Liver (tissue), 9 donors: Measurements from ENCODE around the gene TRIM16. TPM values are rescaled to one million over a fixed set of nuclear protein-coding genes. Genes with fewer than 3 reads are reported as not detected.

Experiments
- DNase-seq: peaks from one replicate; pipeline ENCODE4 v3.0.0-alpha.2; 2017; ENCODE audit warnings: low spot score
- H3K27ac ChIP-seq, 2 donors: one replicate each; pipeline ENCODE4 v1.7.0; 2013; ENCODE audit warnings: inconsistent platforms in 2 of 2, low read length in 2 of 2, control low read depth in 1 of 2, low read depth in 1 of 2, mild to moderate bottlenecking in 1 of 2
- H3K27me3 ChIP-seq, 4 donors: one replicate each; pipeline versions ENCODE4 v1.6.1 to v1.7.0; 2013; ENCODE audit warnings: low read length in 3 of 4, inconsistent platforms in 1 of 4, mild to moderate bottlenecking in 1 of 4, moderate library complexity in 1 of 4; ENCODE audit not compliant: control insufficient read depth in 4 of 4, insufficient read depth in 4 of 4
- H3K36me3 ChIP-seq, 4 donors: one replicate each; pipeline versions ENCODE4 v1.6.1 to v1.7.0; 2013; ENCODE audit warnings: low read length in 3 of 4, mild to moderate bottlenecking in 3 of 4, low read depth in 1 of 4, moderate library complexity in 1 of 4; ENCODE audit not compliant: control insufficient read depth in 4 of 4, insufficient read depth in 3 of 4
- H3K4me1 ChIP-seq, 4 donors: one replicate each; pipeline versions ENCODE4 v1.6.1 to v1.7.0; 2013; ENCODE audit warnings: low read length in 3 of 4, mild to moderate bottlenecking in 3 of 4, moderate library complexity in 1 of 4; ENCODE audit not compliant: control insufficient read depth in 4 of 4, insufficient read depth in 4 of 4
- H3K4me3 ChIP-seq, 3 donors: one replicate each; pipeline versions ENCODE4 v1.6.1 to v1.7.0; 2013; ENCODE audit warnings: low read length in 3 of 3, control low read depth in 1 of 3, low read depth in 1 of 3, mild to moderate bottlenecking in 1 of 3
- H3K9ac ChIP-seq, 2 donors: one replicate each; pipeline ENCODE4 v1.7.0; 2013; ENCODE audit warnings: low read length in 2 of 2, mild to moderate bottlenecking in 2 of 2, moderate library complexity in 2 of 2, control low read depth in 1 of 2, low read depth in 1 of 2
- H3K9me3 ChIP-seq, 4 donors: one replicate each; pipeline versions ENCODE4 v1.6.1 to v1.7.0; 2013; ENCODE audit warnings: low read length in 3 of 4; ENCODE audit not compliant: control insufficient read depth in 4 of 4
- ATF3 ChIP-seq: IDR thresholded peaks from 2 replicates; pipeline ENCODE4 v1.6.1; 2016; ENCODE audit warnings: antibody characterized with exemption
- EGR1 ChIP-seq, 2 donors: IDR thresholded peaks; 2 replicates each; pipeline ENCODE4 v1.6.1; 2016 to 2018; ENCODE audit warnings: antibody characterized with exemption in 2 of 2, low read depth in 2 of 2
- FOXA1 ChIP-seq: IDR thresholded peaks from 2 replicates; pipeline ENCODE4 v1.6.1; 2016; ENCODE audit warnings: antibody characterized with exemption
- FOXA2 ChIP-seq: IDR thresholded peaks from 2 replicates; pipeline ENCODE4 v1.6.1; 2016; ENCODE audit warnings: antibody characterized with exemption
- GABPA ChIP-seq, 2 donors: IDR thresholded peaks in 1 of 2; conservative IDR thresholded peaks in 1 of 2; 2 replicates each; pipeline ENCODE4 v1.6.1; 2016; ENCODE audit warnings: antibody characterized with exemption in 2 of 2, mild to moderate bottlenecking in 1 of 2, moderate library complexity in 1 of 2
- HNF4A ChIP-seq, 2 donors: conservative IDR thresholded peaks; 2 replicates each; pipeline ENCODE4 v1.6.1; 2016; ENCODE audit warnings: antibody characterized with exemption in 2 of 2, mild to moderate bottlenecking in 2 of 2
- HNF4G ChIP-seq: IDR thresholded peaks from 2 replicates; pipeline ENCODE4 v1.6.1; 2016; ENCODE audit warnings: antibody characterized with exemption
- JUND ChIP-seq, 2 donors: IDR thresholded peaks; 2 replicates each; pipeline ENCODE4 v1.6.1; 2016; ENCODE audit warnings: antibody characterized with exemption in 2 of 2
- NR2F2 ChIP-seq: IDR thresholded peaks from 2 replicates; pipeline ENCODE4 v1.6.1; 2016; ENCODE audit warnings: antibody characterized with exemption
- RAD21 ChIP-seq, 2 donors: IDR thresholded peaks; 2 replicates each; pipeline ENCODE4 v1.6.1; 2016; ENCODE audit warnings: antibody characterized with exemption in 2 of 2, mild to moderate bottlenecking in 2 of 2
- RXRA ChIP-seq, 2 donors: IDR thresholded peaks; 2 replicates each; pipeline ENCODE4 v1.6.1; 2017 to 2018; ENCODE audit warnings: antibody characterized with exemption in 2 of 2, mild to moderate bottlenecking in 1 of 2
- SP1 ChIP-seq: IDR thresholded peaks from 2 replicates; pipeline ENCODE4 v1.6.1; 2018; ENCODE audit warnings: antibody characterized with exemption, mild to moderate bottlenecking
- TAF1 ChIP-seq: conservative IDR thresholded peaks from 2 replicates; pipeline ENCODE4 v1.6.1; 2016; ENCODE audit warnings: antibody characterized with exemption, mild to moderate bottlenecking
- YY1 ChIP-seq: IDR thresholded peaks from 2 replicates; pipeline ENCODE4 v1.6.1; 2016; ENCODE audit warnings: antibody characterized with exemption, mild to moderate bottlenecking
- ZBTB33 ChIP-seq: IDR thresholded peaks from 2 replicates; pipeline ENCODE4 v1.6.1; 2016; ENCODE audit warnings: antibody characterized with exemption
- WGBS: extraction: QIAGEN DNeasy Blood & Tissue Kit; methylation state at CpG from one replicate; pipeline ENCODE4 v1.1.7; 2013; 5-methylcytosine and 5-hydroxymethylcytosine counted together
- polyA plus RNA-seq, 2 donors: library from polyadenylated mRNA; stranded (reverse) in 1 of 2; unstranded in 1 of 2; fragments of 200-250 nt in 1 of 2; fragments of >200 nt in 1 of 2; fragmentation: Nextera tagmentation in 1 of 2; extraction: Ambion mirVana in 1 of 2; gene quantifications; one replicate each; pipeline versions ENCODE4 v1.2.1 to v1.2.3, GENCODE V29; 2013 to 2015
- total RNA-seq, 2 donors: library from RNA; depleted of rRNA; stranded (reverse); fragments of >200 nt; gene quantifications; one replicate each; pipeline ENCODE4 v1.2.3, GENCODE V29; 2014
- TF ChIP-seq, protein P1 (sequence below): IDR thresholded peaks from 2 replicates; pipeline ENCODE4 v1.6.1; 2016; ENCODE audit warnings: antibody characterized with exemption
- TF ChIP-seq, protein P2 (sequence below): fragments of 150-350 bp; IDR thresholded peaks from 2 replicates; pipeline ENCODE4 v1.5.1; 2017; ENCODE audit warnings: improper control_type of control experiment, low read depth, low read length; ENCODE audit not compliant: missing input control
- TF ChIP-seq, protein P3 (sequence below): IDR thresholded peaks from 2 replicates; pipeline ENCODE4 v1.6.1; 2016; ENCODE audit warnings: antibody characterized with exemption, mild to moderate bottlenecking
- donor health status: healthy.
- donor health status: healthy.
- donor health status: healthy.
- donor health status: healthy.
- donor health status: healthy.

TRIM16 gene
- total and polyA plus RNA-seq, 4 donors, result 1.9 to 6.6 (median 4.7) TPM

DNA sequence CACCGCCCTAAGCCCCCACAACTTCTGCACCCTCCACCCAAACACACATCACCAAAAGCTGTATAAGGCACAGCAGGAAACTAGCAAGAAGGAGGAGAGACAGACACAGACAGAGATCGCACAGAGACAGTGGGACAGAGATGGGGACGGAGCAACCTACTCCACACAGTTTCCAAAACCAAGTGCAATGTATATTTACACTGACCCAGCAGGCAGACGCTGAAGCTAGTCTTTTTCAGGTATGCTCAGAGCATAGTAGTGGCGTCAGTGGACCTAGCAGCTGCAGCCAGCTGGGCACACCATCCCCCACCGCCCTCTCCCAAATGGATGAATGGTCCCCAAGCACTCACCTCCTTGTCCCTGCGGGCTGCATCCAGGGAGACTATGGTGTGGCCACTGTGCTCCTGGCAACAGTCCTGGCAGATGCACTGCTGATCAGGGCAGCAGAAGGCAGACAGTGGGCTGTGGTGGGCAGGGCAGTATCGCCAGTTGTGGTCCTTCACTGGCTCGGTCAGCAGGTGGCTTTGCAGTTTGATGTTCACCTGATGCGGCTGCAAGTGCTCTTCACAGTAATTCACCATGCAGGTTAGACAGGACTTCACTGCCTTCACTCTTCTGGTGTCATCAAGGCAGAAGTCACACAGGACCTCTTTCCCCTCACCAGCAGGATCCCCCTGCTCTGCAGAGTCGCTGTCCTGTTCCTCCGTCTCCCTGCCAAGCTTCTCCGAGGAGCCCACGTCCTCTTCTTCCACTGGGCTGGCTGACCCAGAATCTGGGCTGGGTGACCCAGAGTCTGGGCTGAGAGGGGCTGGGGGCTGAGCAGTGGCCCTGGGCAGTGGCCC, 33.1 kb downstream of the TRIM16 start:
- no peak for DNase-seq
- Histone ChIP-seq H3K4me3 (peak overlapping the region in 1 of 3 donors; percentile 2), H3K27ac (no peak overlapping the region), H3K9ac (no peak overlapping the region), H3K4me1 (peaks cover 0 to 7% (median 3%) of the 10 kb centered on the region in 4 donors), H3K36me3 (no peaks in the 10 kb centered on the region), H3K9me3 (no peaks in the 10 kb centered on the region), H3K27me3 (no peaks in the 10 kb centered on the region)
- TF ChIP-seq SP1 (no peak), HNF4G (no peak), GABPA (IDR thresholded peaks at IDR 0.05 in 1 of 2, conservative IDR thresholded peaks at IDR 0.05 in 1 of 2) (no peak), TAF1 (no peak), ATF3 (no peak), HNF4A (conservative IDR thresholded peaks at IDR 0.05) (no peak), FOXA2 (no peak), YY1 (no peak), FOXA1 (no peak)
- TF ChIP-seq, protein P1, sequence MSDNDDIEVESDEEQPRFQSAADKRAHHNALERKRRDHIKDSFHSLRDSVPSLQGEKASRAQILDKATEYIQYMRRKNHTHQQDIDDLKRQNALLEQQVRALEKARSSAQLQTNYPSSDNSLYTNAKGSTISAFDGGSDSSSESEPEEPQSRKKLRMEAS, result no peak
- TF ChIP-seq, protein P2, sequence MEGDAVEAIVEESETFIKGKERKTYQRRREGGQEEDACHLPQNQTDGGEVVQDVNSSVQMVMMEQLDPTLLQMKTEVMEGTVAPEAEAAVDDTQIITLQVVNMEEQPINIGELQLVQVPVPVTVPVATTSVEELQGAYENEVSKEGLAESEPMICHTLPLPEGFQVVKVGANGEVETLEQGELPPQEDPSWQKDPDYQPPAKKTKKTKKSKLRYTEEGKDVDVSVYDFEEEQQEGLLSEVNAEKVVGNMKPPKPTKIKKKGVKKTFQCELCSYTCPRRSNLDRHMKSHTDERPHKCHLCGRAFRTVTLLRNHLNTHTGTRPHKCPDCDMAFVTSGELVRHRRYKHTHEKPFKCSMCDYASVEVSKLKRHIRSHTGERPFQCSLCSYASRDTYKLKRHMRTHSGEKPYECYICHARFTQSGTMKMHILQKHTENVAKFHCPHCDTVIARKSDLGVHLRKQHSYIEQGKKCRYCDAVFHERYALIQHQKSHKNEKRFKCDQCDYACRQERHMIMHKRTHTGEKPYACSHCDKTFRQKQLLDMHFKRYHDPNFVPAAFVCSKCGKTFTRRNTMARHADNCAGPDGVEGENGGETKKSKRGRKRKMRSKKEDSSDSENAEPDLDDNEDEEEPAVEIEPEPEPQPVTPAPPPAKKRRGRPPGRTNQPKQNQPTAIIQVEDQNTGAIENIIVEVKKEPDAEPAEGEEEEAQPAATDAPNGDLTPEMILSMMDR, result no peak
- TF ChIP-seq, protein P3, sequence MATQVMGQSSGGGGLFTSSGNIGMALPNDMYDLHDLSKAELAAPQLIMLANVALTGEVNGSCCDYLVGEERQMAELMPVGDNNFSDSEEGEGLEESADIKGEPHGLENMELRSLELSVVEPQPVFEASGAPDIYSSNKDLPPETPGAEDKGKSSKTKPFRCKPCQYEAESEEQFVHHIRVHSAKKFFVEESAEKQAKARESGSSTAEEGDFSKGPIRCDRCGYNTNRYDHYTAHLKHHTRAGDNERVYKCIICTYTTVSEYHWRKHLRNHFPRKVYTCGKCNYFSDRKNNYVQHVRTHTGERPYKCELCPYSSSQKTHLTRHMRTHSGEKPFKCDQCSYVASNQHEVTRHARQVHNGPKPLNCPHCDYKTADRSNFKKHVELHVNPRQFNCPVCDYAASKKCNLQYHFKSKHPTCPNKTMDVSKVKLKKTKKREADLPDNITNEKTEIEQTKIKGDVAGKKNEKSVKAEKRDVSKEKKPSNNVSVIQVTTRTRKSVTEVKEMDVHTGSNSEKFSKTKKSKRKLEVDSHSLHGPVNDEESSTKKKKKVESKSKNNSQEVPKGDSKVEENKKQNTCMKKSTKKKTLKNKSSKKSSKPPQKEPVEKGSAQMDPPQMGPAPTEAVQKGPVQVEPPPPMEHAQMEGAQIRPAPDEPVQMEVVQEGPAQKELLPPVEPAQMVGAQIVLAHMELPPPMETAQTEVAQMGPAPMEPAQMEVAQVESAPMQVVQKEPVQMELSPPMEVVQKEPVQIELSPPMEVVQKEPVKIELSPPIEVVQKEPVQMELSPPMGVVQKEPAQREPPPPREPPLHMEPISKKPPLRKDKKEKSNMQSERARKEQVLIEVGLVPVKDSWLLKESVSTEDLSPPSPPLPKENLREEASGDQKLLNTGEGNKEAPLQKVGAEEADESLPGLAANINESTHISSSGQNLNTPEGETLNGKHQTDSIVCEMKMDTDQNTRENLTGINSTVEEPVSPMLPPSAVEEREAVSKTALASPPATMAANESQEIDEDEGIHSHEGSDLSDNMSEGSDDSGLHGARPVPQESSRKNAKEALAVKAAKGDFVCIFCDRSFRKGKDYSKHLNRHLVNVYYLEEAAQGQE, result no peak
- 72% methylated on average over 14 of the region's 14 CpGs for WGBS

DNA sequence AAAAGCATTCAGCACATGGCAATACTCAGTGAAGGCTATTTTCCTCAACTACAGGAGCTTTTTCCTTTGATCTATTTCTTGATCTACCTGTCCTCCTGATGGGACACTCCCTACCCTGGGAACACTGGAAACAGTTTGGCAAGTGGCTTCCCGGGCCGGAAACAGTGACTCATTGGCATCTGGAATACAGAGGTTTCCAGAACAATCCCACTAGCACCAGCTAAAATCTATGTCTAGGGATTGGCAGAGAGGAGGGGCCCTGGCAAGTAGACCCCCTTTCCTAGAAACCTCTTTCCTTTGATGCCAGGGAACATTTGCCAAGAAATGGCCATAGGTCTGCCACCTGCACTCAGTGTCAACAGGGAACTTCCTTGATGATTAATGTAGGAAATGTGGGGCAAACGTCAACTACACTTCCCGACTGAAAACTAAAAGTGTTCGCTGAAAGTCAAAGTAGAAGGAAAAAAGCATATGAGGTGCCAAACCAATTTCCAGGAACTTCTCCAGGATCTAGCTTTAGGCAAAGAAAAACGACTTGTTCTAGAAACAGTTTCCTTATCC, 34.2 kb downstream of the TRIM16 start:
- no peaks in the 10 kb centered on the region for H3K36me3 ChIP-seq
- no peak overlapping the region for H3K27ac ChIP-seq
- H3K9me3 ChIP-seq, result no peaks in the 10 kb centered on the region
- no peak overlapping the region for H3K9ac ChIP-seq
- 57% methylated on average over 6 of the region's 6 CpGs for WGBS
- TF ChIP-seq GABPA (IDR thresholded peaks at IDR 0.05 in 1 of 2, conservative IDR thresholded peaks at IDR 0.05 in 1 of 2), result no peak
- TF ChIP-seq YY1, result no peak
- no peak for TF ChIP-seq NR2F2
- TF ChIP-seq ZBTB33, result no peak
- TF ChIP-seq HNF4A (conservative IDR thresholded peaks at IDR 0.05), result no peak
- TF ChIP-seq FOXA1, result no peak
- no peak for TF ChIP-seq TAF1
- TF ChIP-seq HNF4G, result no peak
- no peak for TF ChIP-seq SP1
- TF ChIP-seq RAD21 (IDR thresholded peaks at IDR 0.05), result no peak
- TF ChIP-seq, protein P2, result no peak
- TF ChIP-seq JUND (IDR thresholded peaks at IDR 0.05), result no peak
- TF ChIP-seq RXRA (IDR thresholded peaks at IDR 0.05), result no peak
- TF ChIP-seq, protein P1, result no peak
- no peak for TF ChIP-seq EGR1 (IDR thresholded peaks at IDR 0.05; ENCODE audit: low read depth in 2 of 2)
- no peak overlapping the region for H3K4me3 ChIP-seq
- no peaks in the 10 kb centered on the region for H3K27me3 ChIP-seq
- peaks cover 0 to 7% (median 3%) of the 10 kb centered on the region in 4 donors for H3K4me1 ChIP-seq
- no peak for DNase-seq
